Calu3 (cell line): ENCODE measurements around the gene GGN. TPM values are rescaled to one million over a fixed set of nuclear protein-coding genes. Genes with fewer than 3 reads are reported as not detected.
A peak's percentile ranks its signal among the peaks of the same experiment; 100 is the strongest.

ENCODE experiments used
- BruUV-seq: library from RNA; stranded (reverse); fragments of 400-500 nt; replicated peaks from 2 replicates; lab custom pipeline; 2021; lab: Mats Ljungman, UMichigan
- CTCF ChIA-PET: fragments of 300-600 bp; sonication (Branson Sonifier 250); formaldehyde crosslinking; loops from one replicate; lab custom pipeline; 2022; ENCODE audit warnings: antibody characterized with exemption; lab: Charles Lee
- DNase-seq: peaks from one replicate; pipeline ENCODE4 v3.0.0; 2022
- H3K27ac Mint-ChIP-seq: one replicate; pipeline ENCODE4 v1.8.0; 2022; ENCODE audit warnings: mixed read lengths; ENCODE audit not compliant: unreplicated experiment
- H3K27me3 Mint-ChIP-seq: one replicate; pipeline ENCODE4 v1.8.0; 2022; ENCODE audit warnings: mixed read lengths; ENCODE audit not compliant: unreplicated experiment
- H3K36me3 Mint-ChIP-seq: one replicate; pipeline ENCODE4 v1.8.0; 2022; ENCODE audit warnings: mild to moderate bottlenecking, moderate library complexity, mixed read lengths; ENCODE audit not compliant: insufficient read depth, unreplicated experiment
- H3K4me1 Mint-ChIP-seq: one replicate; pipeline ENCODE4 v1.8.0; 2022; ENCODE audit warnings: mild to moderate bottlenecking, low read depth, mixed read lengths; ENCODE audit not compliant: unreplicated experiment
- H3K4me3 Mint-ChIP-seq: one replicate; pipeline ENCODE4 v1.8.0; 2022; ENCODE audit warnings: mild to moderate bottlenecking, low read depth, moderate library complexity, mixed read lengths; ENCODE audit not compliant: unreplicated experiment
- H3K9me3 Mint-ChIP-seq: one replicate; pipeline ENCODE4 v1.8.0; 2022; ENCODE audit warnings: low read depth, mixed read lengths; ENCODE audit not compliant: unreplicated experiment
- intact Hi-C: fragments of 100-400 bp; cut with micrococcal nuclease; formaldehyde crosslinking; loops from one replicate; pipeline ENCODE4 v1.10.0; 2022; ENCODE audit not compliant: unreplicated experiment
- total RNA-seq: library from RNA; stranded (reverse); gene quantifications from 2 replicates; pipeline ENCODE4 v1.2.3, GENCODE V29; 2022
- TF ChIP-seq, protein P1 (sequence below): fragments of 200-600 bp; IDR thresholded peaks from one replicate; pipeline ENCODE4 v1.8.0; 2022; ENCODE audit warnings: antibody characterized with exemption; ENCODE audit not compliant: unreplicated experiment

GGN gene
- total RNA-seq, 1 experiment from 2014 or later = 0.40 TPM

DNA sequence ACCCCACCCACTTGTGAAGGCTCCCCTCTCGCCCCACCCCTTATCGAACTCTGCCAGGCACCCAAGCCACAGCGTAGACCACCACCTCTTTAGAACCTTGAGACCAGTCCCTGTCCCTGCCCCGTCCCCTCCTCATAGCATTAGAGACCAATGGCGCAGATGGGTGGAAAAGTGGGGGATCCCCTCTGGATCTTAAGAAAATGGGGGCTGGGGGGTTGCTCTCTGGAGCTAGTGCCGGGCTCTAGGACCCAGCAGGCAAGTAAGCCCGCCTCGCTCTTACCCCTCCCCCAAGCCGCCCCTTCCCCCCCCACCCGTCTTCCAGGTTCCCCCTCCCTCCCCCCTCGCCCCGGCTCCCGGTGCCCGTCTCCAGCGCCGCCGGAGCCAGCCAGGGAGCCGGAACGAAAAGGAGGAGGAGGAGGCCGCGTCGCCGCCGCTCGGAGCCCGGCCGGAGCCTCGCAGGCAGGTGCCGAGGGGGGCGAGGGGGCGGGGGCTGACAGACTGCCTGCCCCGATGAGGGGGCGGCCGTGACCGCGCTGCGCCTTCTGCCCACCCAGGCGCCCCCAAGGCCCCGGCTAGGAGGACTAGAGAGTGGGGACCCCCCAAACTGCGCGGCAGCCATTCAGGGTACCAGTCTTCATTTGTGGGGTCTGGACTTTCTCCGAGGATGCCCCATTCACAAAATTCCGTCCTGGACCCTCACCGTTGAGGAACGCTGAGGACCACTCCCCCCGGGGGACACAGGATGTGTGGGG, 691 bp upstream of the GGN start, which contains the start of gene SPRED3:
Gene SPRED3, plus strand, starts transcription at position 349 of the 752 bp plus-strand sequence. CDS start 1,606 bp downstream, outside the sequence.
- intact Hi-C loops = no loop called here
- no TSS peak for BruUV-seq
- TF ChIP-seq, protein P1, sequence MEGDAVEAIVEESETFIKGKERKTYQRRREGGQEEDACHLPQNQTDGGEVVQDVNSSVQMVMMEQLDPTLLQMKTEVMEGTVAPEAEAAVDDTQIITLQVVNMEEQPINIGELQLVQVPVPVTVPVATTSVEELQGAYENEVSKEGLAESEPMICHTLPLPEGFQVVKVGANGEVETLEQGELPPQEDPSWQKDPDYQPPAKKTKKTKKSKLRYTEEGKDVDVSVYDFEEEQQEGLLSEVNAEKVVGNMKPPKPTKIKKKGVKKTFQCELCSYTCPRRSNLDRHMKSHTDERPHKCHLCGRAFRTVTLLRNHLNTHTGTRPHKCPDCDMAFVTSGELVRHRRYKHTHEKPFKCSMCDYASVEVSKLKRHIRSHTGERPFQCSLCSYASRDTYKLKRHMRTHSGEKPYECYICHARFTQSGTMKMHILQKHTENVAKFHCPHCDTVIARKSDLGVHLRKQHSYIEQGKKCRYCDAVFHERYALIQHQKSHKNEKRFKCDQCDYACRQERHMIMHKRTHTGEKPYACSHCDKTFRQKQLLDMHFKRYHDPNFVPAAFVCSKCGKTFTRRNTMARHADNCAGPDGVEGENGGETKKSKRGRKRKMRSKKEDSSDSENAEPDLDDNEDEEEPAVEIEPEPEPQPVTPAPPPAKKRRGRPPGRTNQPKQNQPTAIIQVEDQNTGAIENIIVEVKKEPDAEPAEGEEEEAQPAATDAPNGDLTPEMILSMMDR = no peak
- Mint-ChIP-seq H3K27ac (peak within 1 kb of the TSS; percentile 75), H3K27me3 (peaks cover 16% of the 10 kb centered on the region), H3K36me3 (peaks cover 51% of the 10 kb centered on the region), H3K4me3 (peak within 1 kb of the TSS; percentile 75), H3K9me3 (no peaks in the 10 kb centered on the region), H3K4me1 (peaks cover 25% of the 10 kb centered on the region)
- CTCF ChIA-PET = interaction anchor here (0.7 to 2.1 kb wide), 6 partner anchors 10 to 542 kb away, joined by 3 to 23 read pairs (median 5); partner anchors contain the start of genes FAM98C, MRPS12, PSMD8 and SARS2
- DNase-seq = no peak

DNA sequence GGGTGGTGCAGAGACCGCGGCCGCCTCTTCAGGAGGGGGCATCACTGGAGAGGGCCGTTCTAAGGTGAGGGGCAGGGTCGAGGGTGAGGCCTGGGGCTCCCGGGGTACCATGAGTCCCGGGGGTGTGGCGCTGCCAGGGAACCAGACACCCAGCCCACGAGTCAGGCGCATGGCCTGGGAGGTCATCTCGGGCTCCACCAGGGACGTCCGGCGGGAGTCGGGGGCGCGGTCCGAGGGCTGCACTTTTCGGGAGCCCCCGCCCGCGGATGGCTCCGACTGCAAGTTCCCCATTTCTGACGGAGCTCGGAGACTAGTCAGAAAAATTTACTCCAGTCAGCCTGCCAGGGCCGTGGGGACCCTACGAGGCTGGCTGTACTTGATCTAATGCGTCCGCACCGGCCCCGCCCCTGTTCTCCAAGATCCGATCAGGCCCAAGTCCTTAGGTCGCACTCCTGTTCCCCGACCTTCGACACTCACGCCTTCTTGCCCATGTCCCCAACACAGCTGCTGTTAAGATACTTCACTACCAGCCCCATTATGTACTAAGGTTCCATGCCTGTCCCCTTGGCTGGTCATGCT, 774 bp downstream of the GGN start:
- H3K27ac Mint-ChIP-seq = peak overlapping the region; percentile 75
- TF ChIP-seq, protein P1 = no peak
- H3K27me3 Mint-ChIP-seq = peaks cover 16% of the 10 kb centered on the region
- no peak for DNase-seq
- CTCF ChIA-PET = interaction anchor here (0.6 to 2.1 kb wide), 6 partner anchors 11 to 573 kb away, joined by 4 to 23 read pairs (median 5); partner anchors contain the start of genes CATSPERG, FAM98C and PSMD8
- no peaks in the 10 kb centered on the region for H3K9me3 Mint-ChIP-seq
- intact Hi-C loops = no loop called here
- H3K4me1 Mint-ChIP-seq = peaks cover 15% of the 10 kb centered on the region
- H3K4me3 Mint-ChIP-seq = peak overlapping the region; percentile 75
- BruUV-seq = no TSS peak
- peaks cover 65% of the 10 kb centered on the region for H3K36me3 Mint-ChIP-seq

DNA sequence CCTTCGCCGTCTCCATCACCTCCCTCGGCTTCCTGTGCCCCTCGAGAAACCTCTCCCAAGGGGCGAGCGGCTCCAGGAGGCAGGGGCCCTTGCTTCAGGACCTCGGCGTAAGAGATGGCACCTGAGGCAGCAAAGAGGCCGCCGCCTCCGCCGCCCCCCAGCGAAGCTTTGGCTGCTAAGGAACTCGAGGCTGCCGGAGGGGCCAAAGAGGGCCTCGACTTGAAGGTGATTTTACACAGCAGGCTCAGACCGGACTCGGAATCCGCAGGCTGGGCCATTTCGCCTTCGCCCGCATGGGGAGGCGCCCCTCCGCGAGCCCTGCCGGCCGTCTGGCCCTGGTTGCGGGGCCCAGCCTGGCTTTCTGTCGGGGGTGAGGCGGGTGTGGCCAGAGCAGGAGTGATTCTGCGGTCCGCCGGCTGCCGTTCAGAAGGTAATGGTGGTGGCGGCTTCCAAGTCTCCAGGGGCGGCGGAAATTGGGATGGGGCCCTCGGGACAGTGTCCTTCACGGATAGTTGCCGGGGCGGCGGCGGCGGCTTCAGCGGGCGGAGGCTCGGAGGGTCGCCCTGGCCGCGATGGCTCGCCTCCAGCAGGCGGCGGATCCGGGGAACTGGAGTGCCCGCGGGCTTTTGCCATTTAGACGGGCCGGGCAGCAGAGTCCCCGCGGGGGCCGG, 1.4 kb downstream of the GGN start:
- peaks cover 16% of the 10 kb centered on the region for H3K27me3 Mint-ChIP-seq
- TF ChIP-seq, protein P1 = no peak
- DNase-seq = no peak
- H3K9me3 Mint-ChIP-seq = no peaks in the 10 kb centered on the region
- peaks cover 15% of the 10 kb centered on the region for H3K4me1 Mint-ChIP-seq
- BruUV-seq = no TSS peak
- no peak overlapping the region for H3K4me3 Mint-ChIP-seq
- intact Hi-C loops = no loop called here
- no peak overlapping the region for H3K27ac Mint-ChIP-seq
- CTCF ChIA-PET = no interaction called here
- H3K36me3 Mint-ChIP-seq = peaks cover 72% of the 10 kb centered on the region

DNA sequence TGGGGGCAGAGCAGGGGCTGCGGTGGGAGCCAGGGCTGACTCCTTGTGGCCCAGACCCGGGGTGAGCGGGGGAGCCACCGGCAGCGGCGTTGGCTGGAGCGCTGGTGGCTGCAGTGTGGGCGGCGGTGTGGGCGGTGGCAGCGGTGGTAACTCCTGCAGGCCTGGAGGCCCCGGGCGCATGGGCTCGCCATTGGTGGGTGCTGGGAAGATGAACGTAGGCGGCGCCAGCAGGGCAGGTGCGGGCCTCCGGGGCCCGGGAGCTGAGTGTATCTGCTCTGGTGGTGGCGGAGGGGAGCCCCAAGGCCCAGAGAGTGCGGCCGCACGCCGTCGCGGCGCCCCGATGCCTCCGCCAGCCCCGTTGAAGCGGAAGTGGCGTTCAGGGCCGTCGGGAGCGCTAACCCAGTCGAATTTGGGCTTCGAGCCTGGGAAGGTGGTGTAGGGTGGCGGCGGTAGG, 2.0 kb downstream of the GGN start:
- Mint-ChIP-seq H3K4me1 (peaks cover 15% of the 10 kb centered on the region), H3K4me3 (no peak overlapping the region), H3K36me3 (peaks cover 75% of the 10 kb centered on the region), H3K27me3 (peaks cover 15% of the 10 kb centered on the region), H3K27ac (no peak overlapping the region), H3K9me3 (no peaks in the 10 kb centered on the region)
- intact Hi-C loops = no loop called here
- DNase-seq = no peak
- CTCF ChIA-PET = no interaction called here
- TF ChIP-seq, protein P1 = no peak
- BruUV-seq = no TSS peak
